CD4-positive, alpha-beta T cell (primary cell): ENCODE measurements around the gene NME7. TPM values are rescaled to one million over a fixed set of nuclear protein-coding genes. Genes with fewer than 3 reads are reported as not detected.

Source experiments
- ATAC-seq: fragments of 200-7000 bp; cut with Tn5 transposase; one replicate; pipeline ENCODE4 v1.10.0; 2022; ENCODE audit warnings: mild to moderate bottlenecking; ENCODE audit not compliant: poor library complexity
- CTCF ChIA-PET: fragments of 350-600 bp; sonication (Branson Sonifier 250); formaldehyde crosslinking; loops from one replicate; lab custom pipeline; 2021; ENCODE audit warnings: antibody characterized with exemption, inconsistent platforms; lab: Charles Lee
- POLR2A ChIA-PET: fragments of 350-600 bp; sonication (Branson Sonifier 250); formaldehyde crosslinking; loops from one replicate; lab custom pipeline; 2021; ENCODE audit warnings: antibody characterized with exemption, inconsistent platforms; lab: Charles Lee
- DNase-seq, 14 experiments: peaks; one replicate each; pipeline ENCODE4 v3.0.0-alpha.2; 2013 to 2020; ENCODE audit warnings: mixed read lengths in 2 of 14
- H3K27ac ChIP-seq, 2 donors: one replicate each; pipeline versions ENCODE4 v1.5.1 to v1.7.0; 2013; ENCODE audit warnings: low read length in 2 of 2, low read depth in 1 of 2, mild to moderate bottlenecking in 1 of 2
- H3K27me3 ChIP-seq, 2 experiments: 1 replicate in 1 of 2; 2 replicates in 1 of 2; pipeline versions ENCODE4 v1.6.1 to v1.7.0; 2013; ENCODE audit warnings: low read length in 2 of 2, control low read depth in 1 of 2, mild to moderate bottlenecking in 1 of 2, moderate library complexity in 1 of 2; ENCODE audit not compliant: insufficient read depth in 2 of 2, control insufficient read depth in 1 of 2
- H3K36me3 ChIP-seq: one replicate; pipeline ENCODE4 v1.6.1; 2013; ENCODE audit warnings: low read length, control low read depth; ENCODE audit not compliant: insufficient read depth
- H3K4me1 ChIP-seq: one replicate; pipeline ENCODE4 v1.6.1; 2013; ENCODE audit warnings: low read length, control low read depth; ENCODE audit not compliant: insufficient read depth
- H3K4me3 ChIP-seq: one replicate; pipeline ENCODE4 v1.5.1; 2013; ENCODE audit warnings: mild to moderate bottlenecking, low read length, moderate library complexity
- H3K9me3 ChIP-seq, 2 experiments: 1 replicate in 1 of 2; 2 replicates in 1 of 2; pipeline versions ENCODE4 v1.6.1 to v1.7.0; 2013; ENCODE audit warnings: low read length in 2 of 2, mild to moderate bottlenecking in 2 of 2, control low read depth in 1 of 2, moderate library complexity in 1 of 2; ENCODE audit not compliant: control insufficient read depth in 1 of 2, insufficient read depth in 1 of 2
- H3K27ac Mint-ChIP-seq: one replicate; pipeline ENCODE4 v1.8.0; 2020; ENCODE audit warnings: mixed read lengths
- H3K27me3 Mint-ChIP-seq: one replicate; pipeline ENCODE4 v1.8.0; 2021; ENCODE audit warnings: mixed read lengths
- H3K36me3 Mint-ChIP-seq: one replicate; pipeline ENCODE4 v1.8.0; 2021; ENCODE audit warnings: low read depth, mixed read lengths
- H3K4me1 Mint-ChIP-seq: one replicate; pipeline ENCODE4 v1.8.0; 2021; ENCODE audit warnings: low read depth, mixed read lengths
- H3K4me3 Mint-ChIP-seq: one replicate; pipeline ENCODE4 v1.8.0; 2020; ENCODE audit warnings: mild to moderate bottlenecking, mixed read lengths
- H3K9me3 Mint-ChIP-seq: one replicate; pipeline ENCODE4 v1.8.0; 2020; ENCODE audit warnings: mixed read lengths
- CTCF ChIP-seq: fragments of 200-600 bp; IDR thresholded peaks from one replicate; pipeline ENCODE4 v1.8.0; 2022; ENCODE audit warnings: antibody characterized with exemption, mild to moderate bottlenecking
- intact Hi-C, 2 experiments: fragments of 100-400 bp; cut with DNase I in 1 of 2; cut with micrococcal nuclease in 1 of 2; formaldehyde crosslinking; loops; one replicate each; pipeline versions ENCODE4 v1.15.1 to v1.9.0; 2023 to 2025; cut with DNase I, micrococcal nuclease
- total RNA-seq, 174 experiments: library from RNA in 2 of 174; stranded (reverse) in 2 of 174; gene quantifications; one replicate each; pipeline ENCODE4 v1.2.3 and lab custom pipeline; 2021 to 2026

NME7 gene
- total RNA-seq, 2 experiments from 2014 or later: 7.2 to 8.3 TPM

- Mint-ChIP-seq H3K27me3 (no peaks in the 10 kb centered on the region), H3K36me3 (no peaks in the 10 kb centered on the region), H3K27ac (no peak overlapping the region), H3K4me1 (peaks cover 12% of the 10 kb centered on the region), H3K4me3 (no peak overlapping the region), H3K9me3 (no peaks in the 10 kb centered on the region)
- TF ChIP-seq CTCF: no peak
- ChIA-PET POLR2A (interaction anchor here (1.1 kb wide), 1 partner anchor 10 kb away, joined by 4 read pairs; no protein-coding TSS in a partner anchor), CTCF (no interaction called here)
- ATAC-seq: no peak
- no peak for DNase-seq
- intact Hi-C loops: no loop called here
- Histone ChIP-seq H3K27ac (no peak overlapping the region), H3K9me3 (no peaks in the 10 kb centered on the region), H3K4me3 (no peak overlapping the region), H3K36me3 (no peaks in the 10 kb centered on the region), H3K4me1 (peaks cover 7% of the 10 kb centered on the region), H3K27me3 (peaks cover 0 to 2% of the 10 kb centered on the region in 2 experiments)
Observed at GRCh38 chr1:169090308-169090899, 277.2 kb downstream of the NME7 start.

GRCh38 chr1:169089776-169090175, 277.8 kb downstream of the NME7 start:
- DNase-seq: no peak
- Mint-ChIP-seq H3K9me3 (no peaks in the 10 kb centered on the region), H3K27ac (no peak overlapping the region), H3K4me3 (no peak overlapping the region), H3K27me3 (no peaks in the 10 kb centered on the region), H3K36me3 (no peaks in the 10 kb centered on the region), H3K4me1 (peaks cover 12% of the 10 kb centered on the region)
- Histone ChIP-seq H3K27ac (no peak overlapping the region), H3K4me1 (peaks cover 7% of the 10 kb centered on the region), H3K36me3 (no peaks in the 10 kb centered on the region), H3K4me3 (no peak overlapping the region), H3K27me3 (peaks cover 0 to 2% of the 10 kb centered on the region in 2 experiments), H3K9me3 (no peaks in the 10 kb centered on the region)
- ChIA-PET POLR2A (interaction anchor here (1.1 kb wide), 1 partner anchor 11 kb away, joined by 4 read pairs; no protein-coding TSS in a partner anchor), CTCF (no interaction called here)
- TF ChIP-seq CTCF: no peak
- intact Hi-C loops: no loop called here
- no peak for ATAC-seq

- peaks cover 7% of the 10 kb centered on the region for H3K4me1 ChIP-seq
- no peak overlapping the region for H3K4me3 ChIP-seq
- Mint-ChIP-seq H3K27ac (no peak overlapping the region), H3K9me3 (no peaks in the 10 kb centered on the region), H3K27me3 (no peaks in the 10 kb centered on the region), H3K36me3 (no peaks in the 10 kb centered on the region), H3K4me3 (no peak overlapping the region), H3K4me1 (peaks cover 12% of the 10 kb centered on the region)
- peaks cover 0 to 2% of the 10 kb centered on the region in 2 experiments for H3K27me3 ChIP-seq
- intact Hi-C loops: no loop called here
- no peaks in the 10 kb centered on the region for H3K36me3 ChIP-seq
- POLR2A ChIA-PET: no interaction called here
- ATAC-seq (no peak), DNase-seq (no peak)
- CTCF ChIA-PET: no interaction called here
- TF ChIP-seq CTCF: no peak
- no peaks in the 10 kb centered on the region for H3K9me3 ChIP-seq
- H3K27ac ChIP-seq: no peak overlapping the region
Observed at GRCh38 chr1:169087876-169088275, 279.7 kb downstream of the NME7 start.
